Hematopoietic multipotent progenitor cell treated with erythropoietin and hydrocortisone succinate and interleukin-3 and kit ligand, for 17 days (in vitro differentiated cells): Measurements from ENCODE around the gene WASHC3.
"Not testable (repeated sequence)": the region's sequence is repeated elsewhere in the genome, so short reads cannot be mapped to it uniquely, and the experiment has no call there.

Experiments
- DNase-seq: peaks from one replicate; pipeline ENCODE4 v3.0.0-alpha.2; 2015; ENCODE audit warnings: low spot score

The WASHC3 gene

GRCh38 chr12:102050660-102051430, 10.9 kb downstream of the WASHC3 start:
- no peak for DNase-seq

GRCh38 chr12:102043928-102044327, 17.9 kb downstream of the WASHC3 start:
- DNase-seq = no peak

GRCh38 chr12:102033991-102034745, 27.6 kb downstream of the WASHC3 start:
- DNase-seq = no peak

GRCh38 chr12:102031852-102032251, 29.9 kb downstream of the WASHC3 start:
- no peak for DNase-seq

- no peak for DNase-seq
Observed at GRCh38 chr12:102029141-102029540, 32.6 kb downstream of the WASHC3 start.

- DNase-seq = no peak
Observed at GRCh38 chr12:102026728-102027127, 35.1 kb downstream of the WASHC3 start.

- DNase-seq = no peak
Observed at GRCh38 chr12:102024765-102025164, 37.0 kb downstream of the WASHC3 start.

GRCh38 chr12:102023343-102023930, 38.4 kb downstream of the WASHC3 start:
- DNase-seq = no peak

GRCh38 chr12:102022286-102022685, 39.5 kb downstream of the WASHC3 start:
- DNase-seq = no peak

GRCh38 chr12:102021540-102022246, 40.1 kb downstream of the WASHC3 start:
- no peak for DNase-seq

- not testable (repeated sequence) for DNase-seq
Observed at GRCh38 chr12:102018607-102019006, 43.2 kb downstream of the WASHC3 start.

GRCh38 chr12:102016472-102016871, 45.3 kb downstream of the WASHC3 start:
- no peak for DNase-seq

GRCh38 chr12:102010265-102010994, 51.4 kb downstream of the WASHC3 start:
- DNase-seq = no peak

GRCh38 chr12:102009796-102010195, 52.0 kb downstream of the WASHC3 start:
- DNase-seq = no peak

GRCh38 chr12:102008615-102009126, 53.1 kb downstream of the WASHC3 start:
- DNase-seq = no peak

GRCh38 chr12:102005256-102005655, 56.5 kb downstream of the WASHC3 start:
- DNase-seq = no peak

GRCh38 chr12:101997102-101997501, 64.7 kb downstream of the WASHC3 start:
- no peak for DNase-seq

- no peak for DNase-seq
Observed at GRCh38 chr12:101995684-101996083, 66.1 kb downstream of the WASHC3 start.

- no peak for DNase-seq
Observed at GRCh38 chr12:101992091-101992490, 69.7 kb downstream of the WASHC3 start.

GRCh38 chr12:101982307-101982706, 79.5 kb downstream of the WASHC3 start:
- DNase-seq = no peak

- no peak for DNase-seq
Observed at GRCh38 chr12:101981868-101982267, 79.9 kb downstream of the WASHC3 start.
